Keratinocyte (primary cell): ENCODE measurements around the gene KRTAP10-11. TPM values are rescaled to one million over a fixed set of nuclear protein-coding genes. Genes with fewer than 3 reads are reported as not detected.
"Not testable (repeated sequence)": the region's sequence is repeated elsewhere in the genome, so short reads cannot be mapped to it uniquely, and the experiment has no call there.

Experiments
- DNase-seq: peaks from one replicate; pipeline ENCODE4 v3.0.0-alpha.2; 2011; ENCODE audit warnings: low read depth, missing footprints, low spot score
- FAIRE-seq: peaks from 2 replicates; lab custom pipeline; 2011; peaks lifted over from hg19 to GRCh38; lab: Jason Lieb, UNC
- H2AFZ ChIP-seq: 2 replicates; pipeline ENCODE4 v1.6.0; 2012; ENCODE audit warnings: low read length, control low read depth, inconsistent platforms; ENCODE audit not compliant: control insufficient read depth
- H3K27ac ChIP-seq: 2 replicates; pipeline ENCODE4 v1.5.1; 2011; ENCODE audit warnings: low read length; ENCODE audit not compliant: control insufficient read depth, insufficient read depth
- H3K27me3 ChIP-seq: 3 replicates; pipeline ENCODE4 v1.6.0; 2011; ENCODE audit warnings: low read length; ENCODE audit not compliant: control insufficient read depth, insufficient read depth; ENCODE audit errors: extremely low read depth
- H3K36me3 ChIP-seq, 2 experiments: 2 replicates in 1 of 2; 3 replicates in 1 of 2; pipeline ENCODE4 v1.5.1; 2011; ENCODE audit warnings: low read length in 2 of 2, mild to moderate bottlenecking in 1 of 2; ENCODE audit not compliant: control insufficient read depth in 2 of 2, insufficient read depth in 2 of 2; ENCODE audit errors: extremely low read depth in 1 of 2
- H3K4me1 ChIP-seq: 3 replicates; pipeline ENCODE4 v1.5.1; 2011; ENCODE audit warnings: low read length; ENCODE audit not compliant: control insufficient read depth, insufficient read depth; ENCODE audit errors: extremely low read depth
- H3K4me2 ChIP-seq: 3 replicates; pipeline ENCODE4 v1.6.0; 2011; ENCODE audit warnings: low read depth, low read length; ENCODE audit not compliant: control insufficient read depth, insufficient read depth; ENCODE audit errors: extremely low read depth
- H3K4me3 ChIP-seq, 3 experiments: fragments of 200-600 bp in 1 of 3; sonication (generic) in 1 of 3; 2 replicates in 2 of 3; 3 replicates in 1 of 3; pipeline ENCODE4 v1.5.1; 2011 to 2016; ENCODE audit warnings: low read length in 3 of 3, mild to moderate bottlenecking in 3 of 3, control low read depth in 2 of 3, inconsistent platforms in 1 of 3, low read depth in 1 of 3, mixed read lengths in 1 of 3, mixed run types in 1 of 3, moderate library complexity in 1 of 3; ENCODE audit not compliant: control insufficient read depth in 2 of 3, insufficient read depth in 2 of 3; ENCODE audit errors: extremely low read depth in 1 of 3
- H3K79me2 ChIP-seq: 2 replicates; pipeline ENCODE4 v1.6.0; 2012; ENCODE audit warnings: low read length; ENCODE audit not compliant: control insufficient read depth, insufficient read depth
- H3K9ac ChIP-seq: 3 replicates; pipeline ENCODE4 v1.6.0; 2011; ENCODE audit warnings: low read length; ENCODE audit not compliant: control insufficient read depth, insufficient read depth; ENCODE audit errors: extremely low read depth
- H3K9me1 ChIP-seq: 3 replicates; pipeline ENCODE4 v1.6.0; 2011; ENCODE audit warnings: low read length; ENCODE audit not compliant: control insufficient read depth, insufficient read depth; ENCODE audit errors: extremely low read depth
- H3K9me3 ChIP-seq: 2 replicates; pipeline ENCODE4 v1.5.1; 2012; ENCODE audit warnings: low read depth, low read length; ENCODE audit not compliant: control insufficient read depth
- H4K20me1 ChIP-seq: 3 replicates; pipeline ENCODE4 v1.6.0; 2011; ENCODE audit warnings: low read length; ENCODE audit not compliant: control insufficient read depth, insufficient read depth; ENCODE audit errors: extremely low read depth
- CTCF ChIP-seq, 3 experiments: IDR thresholded peaks in 1 of 3; conservative IDR thresholded peaks in 1 of 3; optimal IDR thresholded peaks in 1 of 3; 2 replicates in 2 of 3; 3 replicates in 1 of 3; pipeline versions ENCODE3 to v1.5.1; 2011; ENCODE audit warnings: low read length in 3 of 3, mild to moderate bottlenecking in 3 of 3, moderate library complexity in 2 of 3, control low read depth in 1 of 3, inconsistent platforms in 1 of 3; ENCODE audit not compliant: insufficient read depth in 2 of 3; ENCODE audit errors: extremely low read depth in 1 of 3
- EZH2 ChIP-seq: IDR thresholded peaks from one replicate; pipeline ENCODE4 v1.6.1; 2012; ENCODE audit warnings: inconsistent platforms, mild to moderate bottlenecking, low read length, moderate library complexity
- dilution Hi-C: fragments of 300-500 bp; cut with MboI; formaldehyde crosslinking; loops from one replicate; pipeline ENCODE4 v1.7.0; 2020; ENCODE audit warnings: low sequenced_read_pairs; ENCODE audit not compliant: extremely low pct_ligation_motif_present
- polyA plus RNA-seq, 5 experiments: library from polyadenylated mRNA; depleted of rRNA in 3 of 5; stranded (reverse) in 3 of 5; stranded (forward) in 1 of 5; unstranded in 1 of 5; fragments of >200 nt; gene quantifications; 1 replicate in 1 of 5; 2 replicates in 3 of 5; 3 replicates in 1 of 5; pipeline versions ENCODE4 v1.2.1 to v1.2.3, GENCODE V29; 2011 to 2012; ENCODE audit warnings: missing spikeins in 2 of 5, low read depth in 1 of 5, low replicate concordance in 1 of 5

Gene KRTAP10-11
- polyA plus RNA-seq, 1 donor (not counting 4 experiments of a cell fraction or from before 2014, with no cell fraction given): not detected

GRCh38 chr21:44606495-44606894 lies 39.7 kb upstream of the KRTAP10-11 start:
- dilution Hi-C loops: no loop called here
- no peaks in the 10 kb centered on the region for H3K4me1 ChIP-seq
- peaks cover 2% of the 10 kb centered on the region for H3K27me3 ChIP-seq
- no peaks in the 10 kb centered on the region for H3K36me3 ChIP-seq
- no peak overlapping the region for H3K4me2 ChIP-seq
- FAIRE-seq (no peak), DNase-seq (no peak)
- TF ChIP-seq CTCF (optimal IDR thresholded peaks at IDR 0.05 in 1 of 3, IDR thresholded peaks at IDR 0.05 in 1 of 3, conservative IDR thresholded peaks at IDR 0.05 in 1 of 3; ENCODE audit: extremely low read depth in 1 of 3, insufficient read depth in 2 of 3, low read length in 3 of 3) (no peak), EZH2 (no peak)
- no peak overlapping the region for H3K27ac ChIP-seq
- peaks cover 1% of the 10 kb centered on the region for H3K9me3 ChIP-seq
- H3K4me3 ChIP-seq: no peak overlapping the region
- H3K9me1 ChIP-seq: no peaks in the 10 kb centered on the region
- H3K79me2 ChIP-seq: no peaks in the 10 kb centered on the region
- no peaks in the 10 kb centered on the region for H4K20me1 ChIP-seq
- H2AFZ ChIP-seq: no peak overlapping the region
- no peak overlapping the region for H3K9ac ChIP-seq

GRCh38 chr21:44609193-44609592 lies 37.0 kb upstream of the KRTAP10-11 start:
- FAIRE-seq: no peak
- Histone ChIP-seq H3K27me3 (no peaks in the 10 kb centered on the region), H3K79me2 (no peaks in the 10 kb centered on the region)

GRCh38 chr21:44610157-44610843 lies 35.9 kb upstream of the KRTAP10-11 start:
- H3K4me1 ChIP-seq, dilution Hi-C loops, H3K9me3 ChIP-seq, H2AFZ ChIP-seq, H4K20me1 ChIP-seq, H3K4me3 ChIP-seq, H3K36me3 ChIP-seq, H3K9me1 ChIP-seq, H3K9ac ChIP-seq, DNase-seq, H3K4me2 ChIP-seq, H3K27ac ChIP-seq, FAIRE-seq, H3K27me3 ChIP-seq, H3K79me2 ChIP-seq: not testable (repeated sequence)

More at GRCh38 chr21:44609193-44609592, 37.0 kb upstream of the KRTAP10-11 start:
- TF ChIP-seq CTCF (optimal IDR thresholded peaks at IDR 0.05 in 1 of 3, IDR thresholded peaks at IDR 0.05 in 1 of 3, conservative IDR thresholded peaks at IDR 0.05 in 1 of 3; ENCODE audit: extremely low read depth in 1 of 3, insufficient read depth in 2 of 3, low read length in 3 of 3): no peak
- TF ChIP-seq EZH2: no peak
- Histone ChIP-seq H3K27ac (no peak overlapping the region), H3K4me1 (no peaks in the 10 kb centered on the region), H3K9me3 (peaks cover 7% of the 10 kb centered on the region), H3K9ac (no peak overlapping the region), H3K4me2 (no peak overlapping the region), H4K20me1 (no peaks in the 10 kb centered on the region), H2AFZ (no peak overlapping the region), H3K9me1 (no peaks in the 10 kb centered on the region), H3K36me3 (no peaks in the 10 kb centered on the region), H3K4me3 (no peak overlapping the region)
- DNase-seq: no peak
- dilution Hi-C loops: no loop called here
